ENCODE results near the gene FMNL2. TPM values are rescaled to one million over a fixed set of nuclear protein-coding genes. Genes with fewer than 3 reads are reported as not detected.

FMNL2 gene
- total RNA-seq, 1 experiment from 2014 or later = 28.1 TPM

GRCh38 chr2:152434395-152435182, 99.6 kb downstream of the FMNL2 start:
- ChIA-PET CTCF (no interaction called here), RAD21 (ENCODE audit: low non-redundant PET in 1 of 2, low total read pairs in 2 of 2, uncharacterized antibody in 2 of 2, unreplicated experiment in 2 of 2) (no interaction called here), POLR2A (no interaction called here)
- TF ChIP-seq POLR2A (IDR thresholded peaks at IDR 0.05; ENCODE audit: borderline replicate concordance, extremely low read depth, insufficient read depth, insufficient read length) = no peak
- no peak for TF ChIP-seq EZH2 (IDR thresholded peaks at IDR 0.05)
- TF ChIP-seq ELF1 (IDR thresholded peaks at IDR 0.05; ENCODE audit: borderline replicate concordance, low read depth) = no peak
- TF ChIP-seq SIN3A (IDR thresholded peaks at IDR 0.05; ENCODE audit: low read depth) = no peak
- no peak for TF ChIP-seq REST (IDR thresholded peaks at IDR 0.05; ENCODE audit: low read depth)
- TF ChIP-seq ZBTB33 (IDR thresholded peaks at IDR 0.05; ENCODE audit: extremely low read depth, insufficient replicate concordance, low read length) = no peak
- TF ChIP-seq FOSL1 (IDR thresholded peaks at IDR 0.05; ENCODE audit: low read depth) = no peak
- TF ChIP-seq CBX3 (IDR thresholded peaks at IDR 0.05; ENCODE audit: low read depth) = no peak
- TF ChIP-seq SRF (IDR thresholded peaks at IDR 0.05; ENCODE audit: low read depth) = no peak
- no peak for TF ChIP-seq CEBPB (IDR thresholded peaks at IDR 0.05; ENCODE audit: low read depth)
- no peak for TF ChIP-seq EZH2phosphoT487 (IDR thresholded peaks at IDR 0.05; ENCODE audit: borderline replicate concordance)
- TF ChIP-seq TCF7L2 (IDR thresholded peaks at IDR 0.05; ENCODE audit: borderline replicate concordance, extremely low read depth, insufficient read depth, insufficient read length) = no peak
- no peaks in the 10 kb centered on the region for H3K9me3 ChIP-seq (ENCODE audit: control insufficient read depth in 1 of 2, insufficient read depth in 1 of 2, low read depth in 1 of 2, low read length in 2 of 2)
- no peak overlapping the region for H2AFZ ChIP-seq (ENCODE audit: low read depth, low read length, poor library complexity, severe bottlenecking)
- H3K36me3 ChIP-seq (ENCODE audit: control insufficient read depth in 1 of 2, insufficient read depth in 2 of 2, low read length in 2 of 2) = no peaks in the 10 kb centered on the region
- no peak overlapping the region for H3K4me2 ChIP-seq (ENCODE audit: low read length)
- no peak for ATAC-seq
- H3K9me2 ChIP-seq (ENCODE audit: insufficient read depth) = no peaks in the 10 kb centered on the region
- no peak overlapping the region for H3K27ac ChIP-seq (ENCODE audit: low read depth, low read length)
- H3K4me1 ChIP-seq (ENCODE audit: control insufficient read depth in 1 of 2, insufficient read depth in 2 of 2, low read length in 2 of 2) = no peaks in the 10 kb centered on the region
- BruUV-seq (replicated peaks) = no TSS peak
- H3K4me3 ChIP-seq (replicated peaks in 1 of 2; ENCODE audit: low read depth in 1 of 2, low read length in 2 of 2) = no peak overlapping the region
- H3K27me3 ChIP-seq (ENCODE audit: insufficient read depth, low read length) = no peaks in the 10 kb centered on the region
- H3K9ac ChIP-seq (ENCODE audit: low read length) = no peak overlapping the region
- H4K20me1 ChIP-seq (ENCODE audit: insufficient read depth) = no peaks in the 10 kb centered on the region
- intact Hi-C loops (cut with micrococcal nuclease) = no loop called here
- H3K79me2 ChIP-seq (ENCODE audit: insufficient read depth, low read length) = peaks cover 32% of the 10 kb centered on the region
- DNase-seq (ENCODE audit: low read depth, low spot score) = no peak

Data from HCT116 (cell line).